Naive B cell (primary cell): ENCODE results near the gene NCAM1. TPM values are rescaled to one million over a fixed set of nuclear protein-coding genes. Genes with fewer than 3 reads are reported as not detected.

Experiments
- ATAC-seq, 2 donors: fragments of 150-1000 bp; cut with Tn5 transposase; 2 replicates each; pipeline ENCODE4 v1.10.0; 2021; ENCODE audit warnings: low read depth in 2 of 2, mild to moderate bottlenecking in 2 of 2, moderate library complexity in 2 of 2
- DNase-seq: peaks from one replicate; pipeline ENCODE4 v3.0.0; 2022
- H3K27ac Mint-ChIP-seq, 6 donors: one replicate each; pipeline ENCODE4 v1.8.0; 2020 to 2022; ENCODE audit warnings: mild to moderate bottlenecking in 6 of 6, mixed read lengths in 6 of 6, moderate library complexity in 5 of 6, inconsistent platforms in 2 of 6
- H3K27me3 Mint-ChIP-seq, 3 donors: one replicate each; pipeline ENCODE4 v1.8.0; 2021 to 2022; ENCODE audit warnings: mixed read lengths in 3 of 3, mild to moderate bottlenecking in 1 of 3
- H3K36me3 Mint-ChIP-seq, 2 donors: one replicate each; pipeline ENCODE4 v1.8.0; 2020 to 2022; ENCODE audit warnings: mixed read lengths in 2 of 2, inconsistent platforms in 1 of 2, mild to moderate bottlenecking in 1 of 2
- H3K4me1 Mint-ChIP-seq, 3 donors: one replicate each; pipeline ENCODE4 v1.8.0; 2020 to 2022; ENCODE audit warnings: mixed read lengths in 3 of 3, inconsistent platforms in 1 of 3, mild to moderate bottlenecking in 1 of 3, moderate library complexity in 1 of 3
- H3K4me3 Mint-ChIP-seq, 8 donors: one replicate each; pipeline ENCODE4 v1.8.0; 2020 to 2022; ENCODE audit warnings: mild to moderate bottlenecking in 8 of 8, mixed read lengths in 8 of 8, moderate library complexity in 8 of 8, inconsistent platforms in 2 of 8
- H3K9me3 Mint-ChIP-seq, 7 donors: one replicate each; pipeline ENCODE4 v1.8.0; 2020 to 2022; ENCODE audit warnings: mixed read lengths in 7 of 7, mild to moderate bottlenecking in 5 of 7, inconsistent platforms in 2 of 7, moderate library complexity in 1 of 7
- polyA plus RNA-seq, 6 donors: library from polyadenylated mRNA; unstranded; fragments of 300-500 nt; fragmentation: Illumina TruSeq; gene quantifications; one replicate each; pipeline ENCODE4 v1.2.3, GENCODE V29; 2021; ENCODE audit warnings: low read depth in 6 of 6

The NCAM1 gene
- polyA plus RNA-seq, 6 donors from 2014 or later = 0.05 TPM; not detected in 5

- DNase-seq (no peak), ATAC-seq (no peak)
- Mint-ChIP-seq H3K4me1 (peaks cover 9 to 19% (median 17%) of the 10 kb centered on the region in 3 donors), H3K9me3 (peaks cover 1 to 16% (median 4%) of the 10 kb centered on the region in 7 donors), H3K27ac (no peak overlapping the region), H3K36me3 (peaks cover 0 to 18% of the 10 kb centered on the region in 2 donors), H3K27me3 (peaks cover 46 to 68% (median 62%) of the 10 kb centered on the region in 3 donors), H3K4me3 (peak overlapping the region in 1 of 8 donors; percentile 41)
Observed at GRCh38 chr11:112958670-112959069, 2.5 kb upstream of the NCAM1 start.

DNA sequence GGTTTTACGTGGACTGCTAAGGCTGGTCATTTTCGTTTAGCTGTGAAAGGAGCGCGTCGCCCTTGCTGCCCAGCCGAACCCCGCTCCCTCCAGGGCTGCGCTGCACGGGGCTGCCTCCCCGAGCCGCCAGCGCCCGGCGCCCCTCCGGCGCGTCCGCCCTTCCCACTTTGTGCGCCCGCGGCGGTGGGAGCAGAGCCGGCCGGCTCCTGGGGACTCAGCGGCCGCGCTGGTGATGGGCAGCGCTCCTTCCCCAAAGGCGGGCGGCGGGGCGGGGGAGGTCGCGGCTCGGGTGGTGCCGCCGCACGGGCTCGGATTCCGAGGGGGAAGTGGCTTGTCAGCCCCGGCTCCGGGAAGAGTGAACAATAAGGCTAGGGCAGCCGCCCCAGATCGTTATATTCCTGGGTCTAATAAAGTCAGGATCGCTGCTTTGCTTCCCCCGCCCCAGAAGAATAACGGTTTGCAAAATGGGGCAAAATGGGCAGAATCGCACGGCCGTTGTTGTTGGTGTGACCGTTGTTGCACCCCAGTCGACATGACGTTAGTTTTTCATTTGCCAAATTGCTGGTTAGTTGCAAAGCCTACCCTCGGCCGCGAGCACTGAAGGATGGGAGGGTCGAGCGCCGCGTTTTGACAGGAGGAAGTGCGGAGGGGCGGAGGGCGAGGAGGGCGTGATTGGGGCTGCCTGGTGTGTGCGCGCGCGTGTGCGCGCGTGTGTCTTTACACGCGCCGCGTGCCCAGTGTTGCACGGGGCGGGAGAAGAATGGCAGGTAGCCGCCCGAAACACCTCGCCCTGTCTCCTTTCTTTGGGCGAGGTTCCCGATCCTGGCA, 745 bp downstream of the NCAM1 start:
- ATAC-seq (no peak), DNase-seq (no peak)
- H3K27ac Mint-ChIP-seq = peak overlapping the region in 2 of 6 donors; percentile 35 to 48
- H3K4me3 Mint-ChIP-seq = peak overlapping the region; percentile 17 to 91 (median 79)
- H3K9me3 Mint-ChIP-seq = peaks cover 0 to 10% (median 2%) of the 10 kb centered on the region in 7 donors
- peaks cover 56 to 71% (median 57%) of the 10 kb centered on the region in 3 donors for H3K27me3 Mint-ChIP-seq
- peaks cover 0 to 18% of the 10 kb centered on the region in 2 donors for H3K36me3 Mint-ChIP-seq
- H3K4me1 Mint-ChIP-seq = peaks cover 9 to 24% (median 17%) of the 10 kb centered on the region in 3 donors

DNA sequence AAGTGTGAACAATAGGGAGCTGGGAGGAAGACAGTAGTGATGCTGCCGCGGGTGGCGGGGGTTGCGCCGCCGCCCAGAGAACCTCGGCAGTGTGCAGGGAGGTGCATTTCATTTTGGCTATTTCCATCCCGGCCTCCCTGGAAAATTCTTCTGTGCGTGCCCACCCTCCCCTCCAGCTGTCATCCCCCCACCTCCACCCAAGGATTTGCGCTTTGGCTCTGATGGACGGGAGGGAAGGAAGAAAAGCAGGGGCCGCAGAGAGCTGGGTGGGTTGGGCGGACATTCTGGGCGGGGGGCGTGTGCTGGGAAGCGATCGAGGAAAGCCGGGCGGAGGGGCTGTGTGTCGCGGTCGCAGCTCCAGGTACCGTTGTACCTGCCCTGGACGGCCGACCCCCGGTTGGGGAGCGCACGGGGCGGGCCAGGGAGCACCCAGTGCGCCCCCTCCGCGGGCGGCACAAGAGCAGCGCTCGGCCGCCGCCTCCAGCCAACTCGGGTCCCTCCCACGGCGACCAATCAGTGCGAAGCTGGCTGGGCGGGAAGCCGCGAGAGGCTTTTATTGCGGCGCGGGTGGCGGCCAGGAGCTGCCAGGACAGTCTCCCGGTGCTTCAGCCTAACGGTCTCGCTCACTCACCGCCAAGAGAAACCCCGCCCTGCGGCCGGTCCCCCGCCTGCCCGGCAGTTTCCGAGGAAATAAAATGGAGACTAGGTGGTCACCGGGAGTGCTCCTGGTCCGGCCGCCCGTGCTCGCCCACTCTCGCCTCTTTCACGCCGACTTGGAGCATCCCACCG, 1.6 kb downstream of the NCAM1 start:
- ATAC-seq (no peak), DNase-seq (no peak)
- Mint-ChIP-seq H3K27ac (peak overlapping the region in 1 of 6 donors; percentile 85), H3K27me3 (peaks cover 51 to 68% (median 52%) of the 10 kb centered on the region in 3 donors), H3K4me1 (peaks cover 9 to 24% (median 17%) of the 10 kb centered on the region in 3 donors), H3K9me3 (peaks cover 0 to 8% (median 2%) of the 10 kb centered on the region in 7 donors), H3K36me3 (peaks cover 0 to 18% of the 10 kb centered on the region in 2 donors), H3K4me3 (peak overlapping the region in 5 of 8 donors; percentile 73 to 91 (median 81))

GRCh38 chr11:112963368-112963955, 2.2 kb downstream of the NCAM1 start:
- H3K27ac Mint-ChIP-seq = no peak overlapping the region
- H3K27me3 Mint-ChIP-seq = peaks cover 44 to 61% (median 45%) of the 10 kb centered on the region in 3 donors
- H3K4me3 Mint-ChIP-seq = peak overlapping the region in 3 of 8 donors; percentile 12 to 77 (median 42)
- H3K4me1 Mint-ChIP-seq = peaks cover 9 to 24% (median 17%) of the 10 kb centered on the region in 3 donors
- ATAC-seq (no peak), DNase-seq (no peak)
- peaks cover 0 to 13% of the 10 kb centered on the region in 2 donors for H3K36me3 Mint-ChIP-seq
- peaks cover 0 to 4% (median 2%) of the 10 kb centered on the region in 7 donors for H3K9me3 Mint-ChIP-seq

DNA sequence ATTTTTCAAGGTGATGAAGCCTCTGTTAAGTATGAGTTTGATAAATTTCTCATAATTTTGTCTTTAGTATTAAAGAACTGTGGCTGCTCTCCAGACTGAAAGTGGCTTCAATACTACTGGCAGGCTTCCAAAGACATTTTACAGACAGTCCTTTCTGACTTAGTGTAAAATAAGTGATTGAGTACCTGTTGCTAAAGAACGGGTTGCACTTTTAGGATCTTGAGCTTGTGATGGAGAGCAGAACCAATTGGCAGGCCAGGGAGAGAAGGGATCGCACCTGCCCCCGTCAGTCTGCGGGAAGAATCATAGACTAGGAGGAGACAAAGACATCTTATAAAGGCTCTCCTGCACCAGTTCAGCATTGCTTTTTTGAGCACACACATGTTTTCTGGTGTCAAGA, 4.4 kb downstream of the NCAM1 start:
- ATAC-seq (no peak), DNase-seq (no peak)
- H3K27ac Mint-ChIP-seq = no peak overlapping the region
- peaks cover 0 to 3% (median 0%) of the 10 kb centered on the region in 7 donors for H3K9me3 Mint-ChIP-seq
- H3K36me3 Mint-ChIP-seq = peaks cover 0 to 7% of the 10 kb centered on the region in 2 donors
- peaks cover 37 to 49% (median 41%) of the 10 kb centered on the region in 3 donors for H3K27me3 Mint-ChIP-seq
- H3K4me3 Mint-ChIP-seq = no peak overlapping the region
- H3K4me1 Mint-ChIP-seq = peaks cover 9 to 23% (median 17%) of the 10 kb centered on the region in 3 donors

DNA sequence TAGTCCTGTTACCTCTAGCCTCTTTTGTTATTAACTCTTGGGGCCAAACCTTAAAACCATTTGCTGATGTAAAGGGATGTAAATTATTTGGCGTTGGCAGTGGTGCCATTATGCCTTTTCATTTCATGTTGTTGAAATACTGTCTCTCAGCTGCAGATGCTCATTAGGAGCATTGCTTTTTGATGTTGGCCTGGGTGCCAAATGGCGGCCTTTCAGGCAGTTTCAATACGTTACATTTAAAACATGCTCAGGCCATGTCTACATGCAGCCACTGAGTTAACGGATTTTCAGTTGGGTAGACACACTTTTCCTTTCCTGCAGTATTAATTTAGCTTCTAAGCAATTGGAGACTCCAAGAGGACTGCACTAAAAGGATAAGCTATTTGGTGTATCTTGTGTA, 5.3 kb downstream of the NCAM1 start:
- H3K36me3 Mint-ChIP-seq = peaks cover 0 to 7% of the 10 kb centered on the region in 2 donors
- H3K4me1 Mint-ChIP-seq = peaks cover 5 to 14% (median 11%) of the 10 kb centered on the region in 3 donors
- no peak overlapping the region for H3K4me3 Mint-ChIP-seq
- ATAC-seq = no peak
- DNase-seq = no peak
- peaks cover 28 to 40% (median 32%) of the 10 kb centered on the region in 3 donors for H3K27me3 Mint-ChIP-seq
- no peak overlapping the region for H3K27ac Mint-ChIP-seq
- peaks cover 0 to 3% (median 0%) of the 10 kb centered on the region in 7 donors for H3K9me3 Mint-ChIP-seq

DNA sequence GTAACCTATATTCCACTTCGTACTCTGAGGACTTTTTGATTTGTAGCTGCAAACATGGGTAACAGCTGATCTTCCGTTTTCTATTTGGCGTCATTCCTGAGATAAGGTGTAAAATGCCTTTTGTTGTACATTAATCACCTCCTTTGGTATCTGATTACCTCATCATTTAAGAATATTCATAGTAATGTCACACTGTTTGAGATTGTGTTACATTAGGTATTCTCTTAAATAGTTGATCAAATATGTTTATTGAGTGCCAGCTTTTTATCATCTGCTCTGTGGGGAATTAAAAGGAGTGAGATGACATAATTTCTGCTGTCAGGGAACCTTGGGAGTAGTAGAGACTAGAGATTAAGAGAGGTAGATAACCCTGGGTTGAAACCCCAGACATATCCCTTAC, 5.9 kb downstream of the NCAM1 start:
- Mint-ChIP-seq H3K36me3 (peaks cover 0 to 4% of the 10 kb centered on the region in 2 donors), H3K9me3 (peaks cover 0 to 3% (median 0%) of the 10 kb centered on the region in 7 donors), H3K4me3 (no peak overlapping the region), H3K4me1 (peaks cover 3 to 12% (median 6%) of the 10 kb centered on the region in 3 donors), H3K27me3 (peaks cover 26 to 35% (median 27%) of the 10 kb centered on the region in 3 donors), H3K27ac (no peak overlapping the region)
- no peak for ATAC-seq
- DNase-seq = no peak

- Mint-ChIP-seq H3K4me3 (no peak overlapping the region), H3K27ac (no peak overlapping the region), H3K36me3 (no peaks in the 10 kb centered on the region), H3K9me3 (peaks cover 0 to 2% (median 0%) of the 10 kb centered on the region in 7 donors), H3K27me3 (peaks cover 21 to 22% (median 21%) of the 10 kb centered on the region in 3 donors), H3K4me1 (peaks cover 0 to 2% (median 0%) of the 10 kb centered on the region in 3 donors)
- no peak for ATAC-seq
- DNase-seq = no peak
Observed at GRCh38 chr11:112968941-112969713, 7.9 kb downstream of the NCAM1 start.

DNA sequence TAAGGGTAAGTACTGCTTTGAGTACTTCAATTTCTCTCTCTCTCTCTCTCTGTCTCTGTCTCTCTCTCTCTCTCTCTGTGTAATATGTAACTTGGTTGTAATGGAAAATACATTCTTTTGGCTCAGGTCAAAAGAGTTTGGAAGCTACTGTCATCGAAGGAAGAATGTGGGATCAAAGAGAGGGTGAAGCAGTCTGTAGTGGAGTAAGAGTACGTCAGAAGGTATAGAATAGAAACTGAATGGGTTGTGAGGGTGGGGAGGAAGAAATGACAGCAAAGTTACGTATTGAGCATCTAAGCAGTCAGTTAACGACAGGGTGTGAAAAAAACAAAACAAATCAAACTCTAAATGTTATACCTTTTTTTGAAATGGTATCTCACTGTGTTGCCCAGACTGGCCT, 10.0 kb downstream of the NCAM1 start:
- ATAC-seq (no peak), DNase-seq (no peak)
- Mint-ChIP-seq H3K4me3 (no peak overlapping the region), H3K27me3 (peaks cover 8 to 16% (median 12%) of the 10 kb centered on the region in 3 donors), H3K27ac (no peak overlapping the region), H3K36me3 (no peaks in the 10 kb centered on the region), H3K9me3 (peaks cover 0 to 2% (median 0%) of the 10 kb centered on the region in 7 donors), H3K4me1 (no peaks in the 10 kb centered on the region)

- ATAC-seq = no peak
- Mint-ChIP-seq H3K36me3 (no peaks in the 10 kb centered on the region), H3K27me3 (peaks cover 8 to 16% (median 12%) of the 10 kb centered on the region in 3 donors)
Observed at GRCh38 chr11:112971827-112972226, 10.6 kb downstream of the NCAM1 start.

GRCh38 chr11:112972399-112973145, 11.4 kb downstream of the NCAM1 start:
- no peaks in the 10 kb centered on the region for H3K4me1 Mint-ChIP-seq
- no peaks in the 10 kb centered on the region for H3K36me3 Mint-ChIP-seq
- DNase-seq (no peak), ATAC-seq (no peak)
- no peak overlapping the region for H3K4me3 Mint-ChIP-seq
- H3K9me3 Mint-ChIP-seq = peaks cover 0 to 2% (median 0%) of the 10 kb centered on the region in 7 donors
- H3K27ac Mint-ChIP-seq = no peak overlapping the region
- H3K27me3 Mint-ChIP-seq = peaks cover 8 to 16% (median 8%) of the 10 kb centered on the region in 3 donors

More at GRCh38 chr11:112971827-112972226, 10.6 kb downstream of the NCAM1 start:
- Mint-ChIP-seq H3K9me3 (peaks cover 0 to 2% (median 0%) of the 10 kb centered on the region in 7 donors), H3K27ac (no peak overlapping the region), H3K4me3 (no peak overlapping the region), H3K4me1 (no peaks in the 10 kb centered on the region)
- DNase-seq = no peak

- ATAC-seq (no peak), DNase-seq (no peak)
- Mint-ChIP-seq H3K36me3 (no peaks in the 10 kb centered on the region), H3K4me1 (no peaks in the 10 kb centered on the region), H3K27me3 (peaks cover 0 to 13% (median 10%) of the 10 kb centered on the region in 3 donors), H3K27ac (no peak overlapping the region), H3K4me3 (no peak overlapping the region), H3K9me3 (peaks cover 0 to 4% (median 0%) of the 10 kb centered on the region in 7 donors)
Observed at GRCh38 chr11:112975051-112975450, 13.8 kb downstream of the NCAM1 start.
